ENCODE measurements around the gene WWTR1. TPM values are rescaled to one million over a fixed set of nuclear protein-coding genes. Genes with fewer than 3 reads are reported as not detected.

Gene WWTR1
- total RNA-seq: 20.7 and 21.0 TPM in 2 replicates

GRCh38 chr3:149657926-149658743 is at the start of gene WWTR1:
WWTR1 (minus strand) TSS chr3:149658025; CDS start chr3:149657306, 719 bp downstream.

GRCh38 chr3:149474250-149474817 is 183.5 kb downstream of the WWTR1 start, which contains the start of gene TM4SF4:
TM4SF4 (plus strand) TSS chr3:149474697; CDS start chr3:149474878, 181 bp downstream.

Other genes starting within 250 kb of the WWTR1 start
- gene TM4SF4, start 183.3 kb downstream of the WWTR1 start, total RNA-seq: not detected in 2 replicates
- 22.9 and 33.3 TPM in 2 replicates for gene COMMD2, start 94.5 kb upstream of the WWTR1 start, total RNA-seq
- gene ANKUB1, start 134.5 kb upstream of the WWTR1 start, total RNA-seq: 0.04 and 0.31 TPM in 2 replicates
- gene RNF13, start 155.2 kb upstream of the WWTR1 start, total RNA-seq: 30.9 and 51.4 TPM in 2 replicates